IMR-90 (cell line): ENCODE measurements around the gene UBLCP1. TPM values are rescaled to one million over a fixed set of nuclear protein-coding genes. Genes with fewer than 3 reads are reported as not detected.
A peak's percentile ranks its signal among the peaks of the same experiment; 100 is the strongest.

ENCODE experiments used
- ATAC-seq: fragments of 200-7000 bp; cut with Tn5 transposase; 2 replicates; pipeline ENCODE4 v1.9.1; 2020; ENCODE audit warnings: low read depth, mild to moderate bottlenecking, moderate library complexity
- BruUV-seq: library from RNA; stranded (reverse); fragments of 400-500 nt; replicated peaks from 2 replicates; lab custom pipeline; 2021; lab: Mats Ljungman, UMichigan
- CTCF ChIA-PET: fragments of 300-600 bp; formaldehyde crosslinking; extraction: SDS; loops from one replicate; lab custom pipeline; 2021; ENCODE audit warnings: antibody characterized with exemption; lab: Yijun Ruan, JAX
- POLR2A ChIA-PET: fragments of 300-600 bp; sonication (Branson Sonifier 250); formaldehyde crosslinking; loops from one replicate; lab custom pipeline; 2022; ENCODE audit warnings: antibody characterized with exemption; ENCODE audit not compliant: unreplicated experiment; lab: Charles Lee
- DNase-seq: peaks from one replicate; pipeline ENCODE4 v3.0.0; 2013
- H2AFZ ChIP-seq: replicated peaks from 2 replicates; pipeline ENCODE3; 2013; ENCODE audit warnings: low read length, mild to moderate bottlenecking; ENCODE audit not compliant: poor library complexity
- H2AK5ac ChIP-seq: 2 replicates; pipeline ENCODE4 v1.6.1; 2013; ENCODE audit warnings: low read depth, low read length, inconsistent platforms
- H2AK9ac ChIP-seq: replicated peaks from 2 replicates; pipeline ENCODE3; 2013; ENCODE audit warnings: mild to moderate bottlenecking, low read depth, low read length, moderate library complexity; ENCODE audit not compliant: poor library complexity
- H2BK120ac ChIP-seq: 2 replicates; pipeline ENCODE4 v1.6.1; 2013; ENCODE audit warnings: low read depth, low read length, inconsistent platforms
- H2BK15ac ChIP-seq: 3 replicates; pipeline ENCODE4 v1.6.1; 2013; ENCODE audit warnings: low read depth, low read length, inconsistent platforms
- H2BK20ac ChIP-seq: 2 replicates; pipeline ENCODE4 v1.6.1; 2013; ENCODE audit warnings: low read depth, mild to moderate bottlenecking, inconsistent platforms, low read length, moderate library complexity
- H2BK5ac ChIP-seq: 2 replicates; pipeline ENCODE4 v1.6.1; 2013; ENCODE audit warnings: mild to moderate bottlenecking, low read depth, low read length, inconsistent platforms; ENCODE audit not compliant: poor library complexity, severe bottlenecking
- H3K14ac ChIP-seq: replicated peaks from 2 replicates; pipeline ENCODE4 v1.6.1; 2013; ENCODE audit warnings: low read depth, low read length, inconsistent platforms
- H3K18ac ChIP-seq: 2 replicates; pipeline ENCODE4 v1.6.1; 2013; ENCODE audit warnings: low read depth, low read length, control low read depth
- H3K23ac ChIP-seq: 2 replicates; pipeline ENCODE4 v1.6.1; 2013; ENCODE audit warnings: low read depth, low read length, inconsistent platforms
- H3K27ac ChIP-seq: 2 replicates; pipeline ENCODE4 v1.5.1; 2013; ENCODE audit warnings: mild to moderate bottlenecking, control low read depth, low read length; ENCODE audit not compliant: insufficient read depth
- H3K27me3 ChIP-seq: 2 replicates; pipeline ENCODE4 v1.6.1; 2013; ENCODE audit warnings: low read length; ENCODE audit not compliant: control insufficient read depth, insufficient read depth
- H3K36me3 ChIP-seq: 2 replicates; pipeline ENCODE4 v1.6.1; 2013; ENCODE audit warnings: low read length, mixed read lengths; ENCODE audit not compliant: control insufficient read depth, insufficient read depth
- H3K4ac ChIP-seq: 2 replicates; pipeline ENCODE4 v1.6.1; 2013; ENCODE audit warnings: low read depth, low read length, inconsistent platforms
- H3K4me1 ChIP-seq: 2 replicates; pipeline ENCODE4 v1.6.1; 2013; ENCODE audit warnings: low read length, mixed read lengths; ENCODE audit not compliant: control insufficient read depth, insufficient read depth
- H3K4me2 ChIP-seq: 2 replicates; pipeline ENCODE4 v1.6.1; 2013; ENCODE audit warnings: low read depth, mild to moderate bottlenecking, control low read depth, low read length, moderate library complexity
- H3K4me3 ChIP-seq: 2 replicates; pipeline ENCODE4 v1.5.1; 2013; ENCODE audit warnings: low read depth, mild to moderate bottlenecking, control low read depth, low read length, moderate library complexity; ENCODE audit not compliant: insufficient read depth
- H3K56ac ChIP-seq: 2 replicates; pipeline ENCODE4 v1.6.1; 2013; ENCODE audit warnings: low read length, inconsistent platforms; ENCODE audit not compliant: insufficient read depth; ENCODE audit errors: extremely low read depth
- H3K79me1 ChIP-seq, 2 experiments: 2 replicates each; pipeline ENCODE4 v1.6.1; 2013; ENCODE audit warnings: low read length in 2 of 2, inconsistent platforms in 1 of 2, low read depth in 1 of 2
- H3K9ac ChIP-seq: 2 replicates; pipeline ENCODE4 v1.6.1; 2013; ENCODE audit warnings: low read depth, low read length, control low read depth
- H3K9me1 ChIP-seq: 2 replicates; pipeline ENCODE4 v1.6.1; 2013; ENCODE audit warnings: low read length, inconsistent platforms; ENCODE audit not compliant: insufficient read depth
- H3K9me3 ChIP-seq: 2 replicates; pipeline ENCODE4 v1.6.1; 2013; ENCODE audit warnings: low read length; ENCODE audit not compliant: control insufficient read depth, insufficient read depth
- H4K20me1 ChIP-seq: 2 replicates; pipeline ENCODE4 v1.6.1; 2013; ENCODE audit warnings: low read length, inconsistent platforms; ENCODE audit not compliant: insufficient read depth
- H4K5ac ChIP-seq: 2 replicates; pipeline ENCODE4 v1.6.1; 2013; ENCODE audit warnings: mild to moderate bottlenecking, low read depth, low read length, control low read depth
- H4K8ac ChIP-seq, 2 experiments: 2 replicates each; pipeline ENCODE4 v1.6.1; 2013; ENCODE audit warnings: low read depth in 2 of 2, low read length in 2 of 2, control low read depth in 1 of 2, inconsistent platforms in 1 of 2
- H4K91ac ChIP-seq: 2 replicates; pipeline ENCODE4 v1.6.1; 2013; ENCODE audit warnings: low read depth, low read length, inconsistent platforms; ENCODE audit not compliant: insufficient read depth
- MAZ ChIP-seq: IDR thresholded peaks from 2 replicates; pipeline ENCODE4 v1.6.1; 2012; ENCODE audit warnings: low read depth, mild to moderate bottlenecking, low read length, improper control_type of control experiment, moderate library complexity, borderline replicate concordance
- RFX5 ChIP-seq: IDR thresholded peaks from 2 replicates; pipeline ENCODE4 v1.8.0; 2012; ENCODE audit warnings: low read depth, mild to moderate bottlenecking, low read length, moderate library complexity
- WGBS, 2 experiments: methylation state at CpG; one replicate each; pipeline versions ENCODE4 v1.1.5 to v1.1.7; 2013; ENCODE audit warnings: missing lambda C conversion rate in 2 of 2; ENCODE audit not compliant: insufficient read length in 1 of 2; ENCODE audit errors: extremely low coverage in 2 of 2; 5-methylcytosine and 5-hydroxymethylcytosine counted together
- dilution Hi-C: fragments of 300-500 bp; cut with HindIII; formaldehyde crosslinking; loops from one replicate; pipeline ENCODE4 v1.14.3; 2018; ENCODE audit warnings: low sequenced_read_pairs; ENCODE audit not compliant: unreplicated experiment
- in situ Hi-C: fragments of 300-500 bp; cut with MboI; formaldehyde crosslinking; loops from 3 replicates; pipeline ENCODE4 v1.14.3; 2019; ENCODE audit warnings: low sequenced_read_pairs, inconsistent platforms, mixed read lengths
- intact Hi-C: fragments of 100-400 bp; cut with micrococcal nuclease; formaldehyde crosslinking; loops from 2 replicates; pipeline ENCODE4 v1.10.0; 2022
- polyA plus RNA-seq, 3 experiments: library from polyadenylated mRNA; depleted of rRNA; stranded (reverse); fragments of >200 nt; gene quantifications; 2 replicates each; pipeline ENCODE4 v1.2.3, GENCODE V29; 2012; ENCODE audit warnings: low replicate concordance in 1 of 3
- total RNA-seq: library from RNA; depleted of rRNA; stranded (reverse); fragments of >200 nt; gene quantifications from 2 replicates; pipeline ENCODE4 v1.2.3, GENCODE V29; 2012

UBLCP1 gene
- total and polyA plus RNA-seq, 2 of the 4 experiments (the other 2 are of a cell fraction): 11.7 to 17.5 TPM

DNA sequence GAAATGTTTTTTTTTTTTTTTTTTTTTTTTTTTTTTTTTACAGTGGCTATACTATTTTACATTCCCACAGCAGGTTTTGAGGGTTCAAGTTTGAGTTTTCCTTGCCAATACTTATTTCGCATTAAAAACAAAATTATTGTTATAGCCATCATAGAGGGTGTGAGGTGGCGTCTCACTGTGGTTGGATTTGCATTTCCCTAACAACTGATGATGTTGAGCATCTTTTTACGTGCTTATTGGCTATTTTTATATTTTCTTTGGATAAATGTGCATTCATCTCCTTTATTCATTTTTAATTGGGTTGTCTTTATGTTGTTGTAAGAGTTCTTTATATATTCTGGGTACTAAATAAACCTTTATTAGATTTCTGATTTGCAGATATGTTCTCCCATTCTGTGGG is 18.9 kb upstream of the UBLCP1 start:
- peak; percentile 4 for DNase-seq
- Histone ChIP-seq H3K9me3 (no peaks in the 10 kb centered on the region), H4K91ac (no peak overlapping the region), H3K36me3 (no peaks in the 10 kb centered on the region), H3K79me1 (no peaks in the 10 kb centered on the region), H3K4me2 (no peak overlapping the region), H2BK5ac (no peak overlapping the region), H3K4ac (no peak overlapping the region), H4K5ac (no peak overlapping the region), H3K56ac (no peak overlapping the region), H3K18ac (no peak overlapping the region), H3K9ac (no peak overlapping the region), H2BK20ac (no peak overlapping the region), H4K20me1 (no peaks in the 10 kb centered on the region), H2AK5ac (no peak overlapping the region), H2AFZ (no peak overlapping the region), H3K27ac (no peak overlapping the region), H2AK9ac (no peak overlapping the region), H3K9me1 (peaks cover 3% of the 10 kb centered on the region; the same call in 1 of the 2 replicates), H3K23ac (no peak overlapping the region), H3K4me3 (no peak overlapping the region), H3K4me1 (peaks cover 1% of the 10 kb centered on the region; the same call in 1 of the 2 replicates), H4K8ac (no peak overlapping the region), H2BK120ac (no peak overlapping the region), H3K14ac (no peak overlapping the region), H2BK15ac (no peak overlapping the region), H3K27me3 (peaks cover 5% of the 10 kb centered on the region)
- BruUV-seq: no TSS peak
- dilution Hi-C loops (no loop called here), intact Hi-C loops (no loop called here), in situ Hi-C loops (no loop called here)
- CTCF ChIA-PET: interaction anchor here (1.4 kb wide), 1 partner anchor 87 kb away, joined by 3 read pairs; no protein-coding TSS in a partner anchor
- peak; percentile 94 for TF ChIP-seq RFX5
- TF ChIP-seq MAZ: no peak
- WGBS, 2 experiments: no CpG with 5 or more reads among the region's 3 CpGs
- ATAC-seq: no peak
- POLR2A ChIA-PET: no interaction called here
